NOMO-1 (cell line): ENCODE results near the gene ANKRD20A1.
"Not testable (repeated sequence)": the region's sequence is repeated elsewhere in the genome, so short reads cannot be mapped to it uniquely, and the experiment has no call there.

Experiments used
- DNase-seq, 2 experiments: peaks; one replicate each; lab custom pipeline; 2025; ENCODE audit not compliant: unreplicated experiment in 2 of 2; lab: John Stamatoyannopoulos, UW

Gene ANKRD20A1

DNA sequence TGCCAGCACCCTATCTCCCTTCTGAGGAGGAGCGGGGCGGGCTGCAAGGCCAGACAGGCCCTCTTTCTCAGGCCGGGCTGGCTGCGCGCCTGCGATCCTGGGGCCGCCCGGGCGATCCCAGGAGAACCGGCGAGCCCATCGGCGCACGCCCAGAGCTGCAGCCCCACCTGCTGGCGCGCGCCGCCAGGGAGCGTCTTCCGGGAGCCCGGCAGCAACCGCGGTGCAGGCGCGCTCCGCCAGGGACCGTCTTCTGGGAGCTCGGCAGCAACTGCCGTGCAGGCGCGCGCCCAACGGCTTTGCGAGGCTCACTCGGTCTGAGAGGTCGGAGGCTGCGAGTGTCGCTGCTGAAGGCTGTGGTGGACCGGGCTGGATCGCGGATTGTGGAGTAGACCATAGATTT lies at the start of gene ANKRD20A1:
TSS of gene ANKRD20A1 (plus strand) at position 61 of the 400 bp plus-strand sequence. CDS start 496 bp downstream, outside the sequence.
- not testable (repeated sequence) for DNase-seq

DNA sequence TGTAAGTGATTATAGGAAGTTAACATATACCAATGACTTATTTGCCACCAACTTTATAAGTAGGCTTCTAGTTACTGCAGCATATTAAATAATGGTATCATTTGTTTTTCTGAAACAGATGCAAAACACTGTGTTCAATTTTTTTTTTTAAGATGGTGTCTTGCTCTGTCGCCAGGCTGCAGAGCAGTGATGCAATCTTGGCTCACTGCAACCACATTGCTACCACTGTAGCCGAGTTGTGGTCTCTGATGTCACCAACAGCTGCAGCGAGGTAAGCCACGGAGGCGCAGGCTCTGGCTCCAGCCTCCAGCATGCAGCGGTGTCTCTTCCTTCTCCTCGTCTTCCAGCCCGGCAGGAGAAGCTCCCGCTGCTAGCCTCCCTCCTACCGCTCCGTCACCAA lies 26.6 kb upstream of the ANKRD20A1 start:
- DNase-seq: not testable (repeated sequence)
